Esophagus muscularis mucosa (tissue), 4 donors: ENCODE results near the gene MRC2. TPM values are rescaled to one million over a fixed set of nuclear protein-coding genes. Genes with fewer than 3 reads are reported as not detected.

ENCODE experiments used
- DNase-seq: peaks from one replicate; pipeline ENCODE4 v3.0.0-alpha.2; 2017; ENCODE audit errors: extremely low spot score
- H3K27ac ChIP-seq, 4 donors: fragments of 200-600 bp; sonication (generic); replicated peaks in 1 of 4; 1 replicate in 3 of 4; 2 replicates in 1 of 4; pipeline ENCODE4 v1.5.1; 2016 to 2019; ENCODE audit warnings: mild to moderate bottlenecking in 1 of 4
- H3K27me3 ChIP-seq, 4 donors: fragments of 200-600 bp; sonication (generic); one replicate each; pipeline versions ENCODE4 v1.5.1 to v1.6.0; 2016 to 2019
- H3K36me3 ChIP-seq, 4 donors: fragments of 200-600 bp; sonication (generic); one replicate each; pipeline ENCODE4 v1.5.1; 2016 to 2019
- H3K4me1 ChIP-seq, 4 donors: fragments of 200-600 bp; sonication (generic); one replicate each; pipeline ENCODE4 v1.5.1; 2016 to 2019
- H3K4me3 ChIP-seq, 4 donors: fragments of 200-600 bp; sonication (generic); 1 replicate in 2 of 4; 2 replicates in 2 of 4; pipeline ENCODE4 v1.5.1; 2016 to 2019; ENCODE audit warnings: mild to moderate bottlenecking in 4 of 4, moderate library complexity in 1 of 4
- H3K9me3 ChIP-seq, 4 donors: fragments of 200-600 bp; sonication (generic); 1 replicate in 3 of 4; 2 replicates in 1 of 4; pipeline ENCODE4 v1.5.1; 2016 to 2019
- CTCF ChIP-seq, 3 experiments: fragments of 200-600 bp in 2 of 3; fragments of 450-650 bp in 1 of 3; sonication (generic) in 2 of 3; IDR thresholded peaks; one replicate each; pipeline ENCODE4 v1.5.1; 2017 to 2019; ENCODE audit warnings: antibody characterized with exemption in 3 of 3, mild to moderate bottlenecking in 2 of 3, moderate library complexity in 1 of 3
- EP300 ChIP-seq: sonication (generic); formaldehyde crosslinking; IDR thresholded peaks from one replicate; pipeline ENCODE4 v1.6.1; 2017; ENCODE audit warnings: antibody characterized with exemption
- POLR2A ChIP-seq: fragments of 450-650 bp; IDR thresholded peaks from one replicate; pipeline ENCODE4 v1.6.1; 2017; ENCODE audit warnings: antibody characterized with exemption, moderate library complexity, mild to moderate bottlenecking, low read depth
- POLR2AphosphoS5 ChIP-seq, 2 donors: sonication (generic); formaldehyde crosslinking; IDR thresholded peaks; one replicate each; pipeline ENCODE4 v1.6.1; 2017; ENCODE audit warnings: antibody characterized with exemption in 2 of 2
- whole genome bisulfite sequencing: methylation state at CpG from one replicate; pipeline ENCODE4 v1.1.5; 2018; 5-methylcytosine and 5-hydroxymethylcytosine counted together
- intact Hi-C: fragments of 100-400 bp; cut with DNase I; formaldehyde crosslinking; loops from one replicate; pipeline ENCODE4 v1.15.1; 2023
- total RNA-seq, 4 donors: library from RNA; depleted of rRNA; stranded (reverse); fragments of >200 nt; gene quantifications; one replicate each; pipeline versions ENCODE4 v1.1.0 to v1.2.1, GENCODE V29; 2016

The MRC2 gene
- total RNA-seq, 4 donors from 2014 or later, result 31.0 to 57.7 (median 40.4) TPM

DNA sequence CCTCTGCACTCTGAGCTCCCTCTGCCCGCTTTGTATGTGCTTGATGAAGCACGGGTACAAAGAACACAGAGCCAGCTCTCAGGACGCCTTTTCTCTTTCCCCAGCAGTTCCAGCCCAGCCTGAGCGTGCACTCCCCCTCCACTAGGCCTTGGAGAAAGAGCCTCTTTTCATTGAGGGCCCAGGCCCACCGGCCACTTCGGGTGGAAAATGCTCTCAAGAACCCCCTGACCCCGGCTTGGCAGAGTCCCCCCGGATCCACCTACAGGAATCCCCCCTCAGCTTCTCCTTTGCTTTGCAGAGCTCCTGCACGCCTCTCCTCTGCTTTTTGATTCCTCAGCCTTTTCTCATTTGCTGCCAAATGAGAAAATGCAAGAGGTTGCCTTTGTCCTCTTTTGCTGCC, 30.2 kb downstream of the MRC2 start:
- peaks cover 0 to 14% (median 4%) of the 10 kb centered on the region in 4 donors for H3K9me3 ChIP-seq
- H3K27me3 ChIP-seq, result peaks cover 0 to 16% (median under 1%) of the 10 kb centered on the region in 4 donors
- no peak overlapping the region for H3K27ac ChIP-seq
- WGBS, result 83% methylated on average over 8 of the region's 9 CpGs
- H3K4me3 ChIP-seq, result no peak overlapping the region
- no peak for DNase-seq
- peaks cover 16 to 22% (median 18%) of the 10 kb centered on the region in 4 donors for H3K4me1 ChIP-seq
- intact Hi-C loops, result no loop called here
- no peak for TF ChIP-seq POLR2AphosphoS5 (IDR thresholded peaks at IDR 0.05)
- TF ChIP-seq POLR2A, result no peak
- no peak for TF ChIP-seq EP300
- no peak for TF ChIP-seq CTCF (IDR thresholded peaks at IDR 0.05)
- no peaks in the 10 kb centered on the region for H3K36me3 ChIP-seq

GRCh38 chr17:62658136-62658920, 30.9 kb downstream of the MRC2 start:
- 91% methylated on average over 15 of the region's 15 CpGs for WGBS
- Histone ChIP-seq H3K9me3 (peaks cover 0 to 14% (median 4%) of the 10 kb centered on the region in 4 donors), H3K27me3 (peaks cover 0 to 9% (median 0%) of the 10 kb centered on the region in 4 donors), H3K27ac (no peak overlapping the region), H3K4me3 (no peak overlapping the region), H3K4me1 (peaks cover 9 to 16% (median 12%) of the 10 kb centered on the region in 4 donors), H3K36me3 (no peaks in the 10 kb centered on the region)
- intact Hi-C loops, result no loop called here
- no peak for DNase-seq
- TF ChIP-seq CTCF (IDR thresholded peaks at IDR 0.05) (no peak), EP300 (no peak), POLR2AphosphoS5 (IDR thresholded peaks at IDR 0.05) (no peak), POLR2A (no peak)

DNA sequence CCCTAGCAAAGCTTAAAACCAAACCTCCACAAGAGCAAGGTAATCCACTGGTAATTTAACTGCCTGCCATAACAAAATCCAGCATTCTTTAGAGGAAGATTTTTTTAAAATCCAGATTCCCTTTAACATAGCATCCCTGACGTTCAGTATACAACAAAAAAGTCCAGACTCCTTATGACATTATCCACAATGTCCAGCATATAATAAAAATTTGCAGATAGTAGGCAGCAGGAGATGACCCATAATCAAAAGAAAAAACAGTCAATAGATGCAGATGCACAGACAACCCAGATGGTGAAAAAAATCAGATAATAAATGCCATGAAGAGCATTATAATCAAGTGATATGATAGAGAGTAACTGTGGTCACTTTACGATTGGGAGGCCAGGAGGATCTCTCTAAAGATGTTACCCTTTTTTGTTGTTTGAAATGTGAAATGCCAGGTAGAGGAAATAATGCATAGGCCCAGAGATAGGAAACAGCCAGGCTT, 33.2 kb downstream of the MRC2 start:
- no peak overlapping the region for H3K27ac ChIP-seq
- no peak for TF ChIP-seq EP300
- TF ChIP-seq CTCF (IDR thresholded peaks at IDR 0.05), result no peak
- no peak for TF ChIP-seq POLR2A
- no peak for TF ChIP-seq POLR2AphosphoS5 (IDR thresholded peaks at IDR 0.05)
- no peaks in the 10 kb centered on the region for H3K36me3 ChIP-seq
- no peaks in the 10 kb centered on the region for H3K4me1 ChIP-seq
- H3K4me3 ChIP-seq, result no peak overlapping the region
- peaks cover 0 to 4% (median 0%) of the 10 kb centered on the region in 4 donors for H3K27me3 ChIP-seq
- no peak for DNase-seq
- 93% methylated on average over 2 of the region's 2 CpGs for WGBS
- intact Hi-C loops, result no loop called here
- peaks cover 0 to 14% (median 4%) of the 10 kb centered on the region in 4 donors for H3K9me3 ChIP-seq

- Histone ChIP-seq H3K27me3 (peaks cover 0 to 4% (median 0%) of the 10 kb centered on the region in 4 donors), H3K27ac (no peak overlapping the region), H3K9me3 (peaks cover 0 to 14% (median 4%) of the 10 kb centered on the region in 4 donors), H3K36me3 (no peaks in the 10 kb centered on the region), H3K4me1 (no peaks in the 10 kb centered on the region), H3K4me3 (no peak overlapping the region)
- intact Hi-C loops, result no loop called here
- 100% methylated on average over 1 of the region's 1 CpG for WGBS
- no peak for TF ChIP-seq POLR2A
- TF ChIP-seq EP300, result no peak
- TF ChIP-seq CTCF (IDR thresholded peaks at IDR 0.05), result no peak
- TF ChIP-seq POLR2AphosphoS5 (IDR thresholded peaks at IDR 0.05), result no peak
- no peak for DNase-seq
Measured at GRCh38 chr17:62661337-62661736, 33.9 kb downstream of the MRC2 start.
